A673 (cell line): ENCODE measurements around the gene LIN7B. TPM values are rescaled to one million over a fixed set of nuclear protein-coding genes. Genes with fewer than 3 reads are reported as not detected.

Experiments used
- BruUV-seq: library from RNA; stranded (reverse); fragments of 400-500 nt; replicated peaks from 2 replicates; lab custom pipeline; 2021; lab: Mats Ljungman, UMichigan
- CTCF ChIA-PET: fragments of 300-600 bp; sonication (Branson Sonifier 250); formaldehyde crosslinking; loops from one replicate; lab custom pipeline; 2022; ENCODE audit warnings: antibody characterized with exemption; lab: Charles Lee
- POLR2A ChIA-PET: fragments of 300-600 bp; sonication (Branson Sonifier 250); formaldehyde crosslinking; loops from one replicate; lab custom pipeline; 2022; ENCODE audit warnings: antibody characterized with exemption; ENCODE audit not compliant: low non-redundant PET; lab: Charles Lee
- DNase-seq: peaks from one replicate; pipeline ENCODE4 v3.0.0-alpha.2; 2015; ENCODE audit warnings: low spot score
- H3K27ac ChIP-seq: fragments of 200-600 bp; sonication (generic); 2 replicates; pipeline ENCODE4 v1.5.1; 2016; ENCODE audit warnings: mixed run types, low read depth, mild to moderate bottlenecking, mixed read lengths, antibody characterized with exemption, low read length; ENCODE audit not compliant: poor library complexity, severe bottlenecking
- H3K27me3 ChIP-seq: fragments of 200-600 bp; sonication (generic); replicated peaks from 2 replicates; pipeline ENCODE4 v1.6.1; 2017; ENCODE audit warnings: mixed run types, low read depth, mild to moderate bottlenecking, mixed read lengths, antibody characterized with exemption, low read length; ENCODE audit not compliant: insufficient read depth, poor library complexity
- H3K36me3 ChIP-seq: fragments of 200-600 bp; sonication (generic); 2 replicates; pipeline ENCODE4 v1.6.1; 2016; ENCODE audit warnings: mixed run types, mild to moderate bottlenecking, mixed read lengths, antibody characterized with exemption, low read length; ENCODE audit not compliant: insufficient read depth, poor library complexity, severe bottlenecking
- H3K4me1 ChIP-seq: fragments of 200-600 bp; sonication (generic); 2 replicates; pipeline ENCODE4 v1.6.1; 2017; ENCODE audit warnings: mixed run types, mild to moderate bottlenecking, mixed read lengths, antibody characterized with exemption, low read length; ENCODE audit not compliant: insufficient read depth, poor library complexity, severe bottlenecking
- H3K4me3 ChIP-seq: fragments of 200-600 bp; sonication (generic); 2 replicates; pipeline ENCODE4 v1.5.1; 2016; ENCODE audit warnings: low read depth, mixed run types, mild to moderate bottlenecking, mixed read lengths, low read length; ENCODE audit not compliant: poor library complexity, severe bottlenecking
- H3K9me3 ChIP-seq: fragments of 200-600 bp; sonication (generic); 2 replicates; pipeline ENCODE4 v1.6.1; 2016; ENCODE audit warnings: mixed run types, low read depth, mild to moderate bottlenecking, mixed read lengths, antibody characterized with exemption, low read length; ENCODE audit not compliant: poor library complexity, severe bottlenecking
- CTCF ChIP-seq: fragments of 300-800, 200-600 bp; sonication (generic); conservative IDR thresholded peaks from 2 replicates; pipeline ENCODE4 v1.5.1; 2017; ENCODE audit warnings: low read depth, mild to moderate bottlenecking, antibody characterized with exemption, low read length, moderate library complexity, mixed read lengths
- EZH2 ChIP-seq: fragments of 200-600 bp; sonication (generic); IDR thresholded peaks from 2 replicates; pipeline ENCODE4 v1.6.1; 2017; ENCODE audit warnings: borderline replicate concordance, low read depth, mild to moderate bottlenecking, mixed read lengths, antibody characterized with exemption, low read length; ENCODE audit not compliant: poor library complexity, severe bottlenecking
- intact Hi-C: fragments of 100-400 bp; cut with micrococcal nuclease; formaldehyde crosslinking; loops from one replicate; pipeline ENCODE4 v1.10.0; 2022; ENCODE audit not compliant: unreplicated experiment
- total RNA-seq: library from RNA; stranded (reverse); gene quantifications from 2 replicates; pipeline ENCODE4 v1.2.3, GENCODE V29; 2021

The LIN7B gene
- total RNA-seq, 1 experiment from 2014 or later, result 19.9 TPM

DNA sequence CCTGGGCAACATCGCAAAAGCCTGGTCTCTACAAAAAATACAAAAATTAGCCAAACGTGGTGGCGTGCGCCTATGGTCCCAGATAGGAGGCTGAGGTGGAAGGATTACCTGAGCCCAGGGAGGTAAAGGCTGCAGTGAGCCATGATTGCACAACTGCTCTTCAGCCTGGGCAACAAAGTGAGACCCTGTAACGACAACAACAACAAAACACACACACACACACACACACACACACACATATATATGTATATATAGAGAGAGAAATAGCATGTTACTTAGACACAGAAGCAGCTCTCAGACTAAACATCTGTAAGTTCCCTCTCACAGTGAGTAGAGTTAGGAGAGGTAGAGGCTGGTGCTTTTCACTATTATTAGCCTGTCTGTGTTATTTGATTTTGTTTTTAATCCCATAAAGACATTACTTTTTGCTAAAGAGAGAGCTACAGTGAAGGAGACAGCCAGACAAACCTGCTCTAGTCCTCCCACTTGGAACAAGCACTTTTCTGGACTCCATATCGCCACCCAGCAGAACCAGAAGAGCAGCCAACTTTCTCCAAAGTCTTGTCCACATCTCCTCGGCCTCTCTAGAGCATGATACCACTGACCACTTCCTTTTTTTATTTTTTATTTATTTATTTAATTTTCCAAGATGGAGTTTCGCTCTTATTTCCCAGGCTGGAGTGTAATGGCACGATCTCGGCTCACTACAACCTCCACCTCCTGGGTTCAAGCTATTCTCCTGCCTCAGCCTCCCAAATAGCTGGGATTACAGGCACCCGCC lies 2.8 kb upstream of the LIN7B start:
- peaks cover 36% of the 10 kb centered on the region for H3K36me3 ChIP-seq
- no peak for DNase-seq
- no peaks in the 10 kb centered on the region for H3K9me3 ChIP-seq
- H3K27me3 ChIP-seq, result no peaks in the 10 kb centered on the region
- intact Hi-C loops, result loop anchor here (5.0 kb wide), 1 partner anchor 101 kb away; no protein-coding TSS in a partner anchor
- BruUV-seq, result no TSS peak
- CTCF ChIA-PET, result interaction anchor here (0.6 to 1.0 kb wide), 4 partner anchors 14 to 16 kb away, joined by 3 to 12 read pairs (median 5); no protein-coding TSS in a partner anchor
- POLR2A ChIA-PET, result no interaction called here
- TF ChIP-seq EZH2, result no peak
- TF ChIP-seq CTCF, result no peak
- H3K4me3 ChIP-seq, result no peak overlapping the region
- H3K27ac ChIP-seq, result peak overlapping the region; percentile 41
- H3K4me1 ChIP-seq, result peaks cover 6% of the 10 kb centered on the region

GRCh38 chr19:49114630-49115363 lies 627 bp downstream of the LIN7B start:
- intact Hi-C loops, result loop anchor here (5.0 kb wide), 1 partner anchor 98 kb away; no protein-coding TSS in a partner anchor
- Histone ChIP-seq H3K4me1 (peaks cover 13% of the 10 kb centered on the region), H3K27ac (peak overlapping the region; percentile 85), H3K9me3 (no peaks in the 10 kb centered on the region), H3K4me3 (peak overlapping the region; percentile 78), H3K27me3 (no peaks in the 10 kb centered on the region), H3K36me3 (peaks cover 2% of the 10 kb centered on the region)
- CTCF ChIA-PET, result interaction anchor here (0.5 to 2.7 kb wide), 7 partner anchors 8 to 325 kb away, joined by 3 to 16 read pairs (median 3); no protein-coding TSS in a partner anchor
- peak; percentile 94 for DNase-seq
- BruUV-seq, result no TSS peak
- no peak for TF ChIP-seq EZH2
- TF ChIP-seq CTCF, result no peak
- POLR2A ChIA-PET, result no interaction called here

DNA sequence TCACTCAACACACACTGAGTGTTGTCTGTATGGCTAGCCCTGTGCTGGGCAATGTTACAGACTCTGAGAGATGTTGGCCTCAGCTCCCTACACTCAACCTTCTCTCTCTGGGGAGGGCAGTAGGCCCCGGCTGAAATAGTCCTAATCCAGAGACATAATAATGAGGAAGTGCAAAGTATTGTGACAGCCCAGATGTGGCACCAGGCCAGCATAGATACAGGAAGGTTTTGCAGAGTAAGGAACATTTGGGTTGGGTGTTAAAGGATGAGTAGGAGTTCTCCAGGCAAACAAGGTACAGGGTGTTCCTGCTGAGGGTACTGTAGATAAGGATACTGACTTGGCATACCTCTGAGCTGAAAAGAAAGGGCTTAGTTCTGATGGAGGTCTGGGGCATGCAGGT lies 2.4 kb downstream of the LIN7B start:
- TF ChIP-seq CTCF, result no peak
- H3K4me1 ChIP-seq, result peaks cover 18% of the 10 kb centered on the region
- no peak overlapping the region for H3K27ac ChIP-seq
- CTCF ChIA-PET, result interaction anchor here (0.6 kb wide), 1 partner anchor 82 kb away, joined by 5 read pairs; no protein-coding TSS in a partner anchor
- no TSS peak for BruUV-seq
- H3K9me3 ChIP-seq, result no peaks in the 10 kb centered on the region
- peak; percentile 36 for DNase-seq
- H3K27me3 ChIP-seq, result no peaks in the 10 kb centered on the region
- no peak overlapping the region for H3K4me3 ChIP-seq
- POLR2A ChIA-PET, result no interaction called here
- intact Hi-C loops, result no loop called here
- H3K36me3 ChIP-seq, result no peaks in the 10 kb centered on the region
